HG03108 (cell line): ENCODE results near the gene CNDP1.

ENCODE experiments used
- ATAC-seq: cut with Tn5 transposase; IDR thresholded peaks from one replicate; pipeline ENCODE4 v1.9.1; 2021; ENCODE audit warnings: moderate library complexity; ENCODE audit not compliant: unreplicated experiment

Gene CNDP1

GRCh38 chr18:74577019-74577418 is 42.7 kb downstream of the CNDP1 start:
- no peak for ATAC-seq

GRCh38 chr18:74579496-74580065 is 45.3 kb downstream of the CNDP1 start:
- no peak for ATAC-seq

GRCh38 chr18:74582642-74583041 is 48.3 kb downstream of the CNDP1 start:
- no peak for ATAC-seq

- no peak for ATAC-seq
Measured at GRCh38 chr18:74587441-74587840, 53.1 kb downstream of the CNDP1 start.

- ATAC-seq, result no peak
Measured at GRCh38 chr18:74589021-74589420, 54.7 kb downstream of the CNDP1 start.

GRCh38 chr18:74589811-74590210 is 55.5 kb downstream of the CNDP1 start:
- no peak for ATAC-seq

GRCh38 chr18:74590671-74591070 is 56.4 kb downstream of the CNDP1 start:
- ATAC-seq, result no peak

GRCh38 chr18:74595431-74595830 is 61.1 kb downstream of the CNDP1 start:
- no peak for ATAC-seq

GRCh38 chr18:74597034-74597661 is 62.8 kb downstream of the CNDP1 start:
- ATAC-seq, result peak; percentile 38

- peak; percentile 65 for ATAC-seq
Measured at GRCh38 chr18:74597662-74598349, 63.5 kb downstream of the CNDP1 start, which contains the start of gene ZNF407. Gene ZNF407 (plus strand): TSS chr18:74597870. CDS start chr18:74631020, 33,150 bp downstream.

GRCh38 chr18:74598350-74599001 is 64.2 kb downstream of the CNDP1 start:
- ATAC-seq, result peak; percentile 58

- no peak for ATAC-seq
Measured at GRCh38 chr18:74604361-74604760, 70.1 kb downstream of the CNDP1 start.

- no peak for ATAC-seq
Measured at GRCh38 chr18:74604774-74605173, 70.5 kb downstream of the CNDP1 start.

- ATAC-seq, result no peak
Measured at GRCh38 chr18:74608681-74609080, 74.4 kb downstream of the CNDP1 start.

- ATAC-seq, result no peak
Measured at GRCh38 chr18:74609535-74609934, 75.2 kb downstream of the CNDP1 start.

- ATAC-seq, result no peak
Measured at GRCh38 chr18:74610051-74610615, 75.8 kb downstream of the CNDP1 start.

- no peak for ATAC-seq
Measured at GRCh38 chr18:74610860-74611259, 76.6 kb downstream of the CNDP1 start.

- ATAC-seq, result no peak
Measured at GRCh38 chr18:74611765-74612164, 77.5 kb downstream of the CNDP1 start.

- ATAC-seq, result no peak
Measured at GRCh38 chr18:74613381-74613780, 79.1 kb downstream of the CNDP1 start.

GRCh38 chr18:74616494-74616893 is 82.2 kb downstream of the CNDP1 start:
- no peak for ATAC-seq

- no peak for ATAC-seq
Measured at GRCh38 chr18:74617486-74617885, 83.2 kb downstream of the CNDP1 start.
